Measurements from ENCODE around the gene SLC7A9. TPM values are rescaled to one million over a fixed set of nuclear protein-coding genes. Genes with fewer than 3 reads are reported as not detected.

The SLC7A9 gene
- total and polyA plus RNA-seq, 2 donors (not counting 1 experiment from before 2014, with no cell fraction given) = 0.17 TPM; not detected in 1

GRCh38 chr19:32859591-32859990 lies 10.0 kb downstream of the SLC7A9 start:
- Histone ChIP-seq H4K20me1 (ENCODE audit: control insufficient read depth, extremely low read depth, insufficient read depth, low read length) (no peaks in the 10 kb centered on the region), H3K27me3 (ENCODE audit: control insufficient read depth, insufficient read depth, low read length) (no peaks in the 10 kb centered on the region), H3K27ac (ENCODE audit: insufficient read depth, low read length) (no peak overlapping the region), H3K4me2 (ENCODE audit: extremely low read depth, insufficient read depth, low read length) (no peak overlapping the region), H2AFZ (ENCODE audit: low read length) (no peak overlapping the region), H3K4me3 (replicated peaks in 1 of 4; ENCODE audit: control extremely low read depth in 1 of 4, insufficient read depth in 1 of 4, low read depth in 3 of 4, low read length in 4 of 4) (no peak overlapping the region), H3K9me3 (ENCODE audit: control insufficient read depth, insufficient read depth, low read depth, low read length) (no peaks in the 10 kb centered on the region), H3K36me3 (ENCODE audit: control insufficient read depth, insufficient read depth, low read length) (no peaks in the 10 kb centered on the region), H3K79me2 (ENCODE audit: control insufficient read depth, insufficient read depth, low read length) (no peaks in the 10 kb centered on the region), H3K4me1 (ENCODE audit: control insufficient read depth, extremely low read depth, insufficient read depth, low read length) (no peaks in the 10 kb centered on the region), H3K9ac (ENCODE audit: insufficient read depth, low read length) (no peak overlapping the region)
- TF ChIP-seq CTCF (conservative IDR thresholded peaks at IDR 0.05 in 1 of 2, IDR thresholded peaks at IDR 0.05 in 1 of 2; ENCODE audit: low read depth in 1 of 2, low read length in 2 of 2) (no peak), EZH2 (IDR thresholded peaks at IDR 0.05; ENCODE audit: low read length, missing control alignments) (no peak)
- no peak for DNase-seq (ENCODE audit: low read depth in 2 of 2)

GRCh38 chr19:32858559-32858958 lies 11.0 kb downstream of the SLC7A9 start:
- no peaks in the 10 kb centered on the region for H3K9me3 ChIP-seq (ENCODE audit: control insufficient read depth, insufficient read depth, low read depth, low read length)
- no peak overlapping the region for H3K4me3 ChIP-seq (replicated peaks in 1 of 4; ENCODE audit: control extremely low read depth in 1 of 4, insufficient read depth in 1 of 4, low read depth in 3 of 4, low read length in 4 of 4)

GRCh38 chr19:32858155-32858554 lies 11.4 kb downstream of the SLC7A9 start:
- no peaks in the 10 kb centered on the region for H3K79me2 ChIP-seq (ENCODE audit: control insufficient read depth, insufficient read depth, low read length)
- no peak for DNase-seq (ENCODE audit: low read depth in 2 of 2)

More at GRCh38 chr19:32858559-32858958, 11.0 kb downstream of the SLC7A9 start:
- no peaks in the 10 kb centered on the region for H3K27me3 ChIP-seq (ENCODE audit: control insufficient read depth, insufficient read depth, low read length)
- H3K79me2 ChIP-seq (ENCODE audit: control insufficient read depth, insufficient read depth, low read length) = no peaks in the 10 kb centered on the region
- H2AFZ ChIP-seq (ENCODE audit: low read length) = no peak overlapping the region
- H4K20me1 ChIP-seq (ENCODE audit: control insufficient read depth, extremely low read depth, insufficient read depth, low read length) = no peaks in the 10 kb centered on the region
- TF ChIP-seq CTCF (conservative IDR thresholded peaks at IDR 0.05 in 1 of 2, IDR thresholded peaks at IDR 0.05 in 1 of 2; ENCODE audit: low read depth in 1 of 2, low read length in 2 of 2) = no peak
- H3K9ac ChIP-seq (ENCODE audit: insufficient read depth, low read length) = no peak overlapping the region
- no peak overlapping the region for H3K4me2 ChIP-seq (ENCODE audit: extremely low read depth, insufficient read depth, low read length)
- H3K27ac ChIP-seq (ENCODE audit: insufficient read depth, low read length) = no peak overlapping the region
- H3K4me1 ChIP-seq (ENCODE audit: control insufficient read depth, extremely low read depth, insufficient read depth, low read length) = no peaks in the 10 kb centered on the region
- no peaks in the 10 kb centered on the region for H3K36me3 ChIP-seq (ENCODE audit: control insufficient read depth, insufficient read depth, low read length)
- no peak for DNase-seq (ENCODE audit: low read depth in 2 of 2)

More at GRCh38 chr19:32858155-32858554, 11.4 kb downstream of the SLC7A9 start:
- Histone ChIP-seq H3K9ac (ENCODE audit: insufficient read depth, low read length) (no peak overlapping the region), H2AFZ (ENCODE audit: low read length) (no peak overlapping the region), H3K9me3 (ENCODE audit: control insufficient read depth, insufficient read depth, low read depth, low read length) (no peaks in the 10 kb centered on the region), H3K27ac (ENCODE audit: insufficient read depth, low read length) (no peak overlapping the region), H3K4me3 (replicated peaks in 1 of 4; ENCODE audit: control extremely low read depth in 1 of 4, insufficient read depth in 1 of 4, low read depth in 3 of 4, low read length in 4 of 4) (no peak overlapping the region), H3K4me2 (ENCODE audit: extremely low read depth, insufficient read depth, low read length) (no peak overlapping the region), H4K20me1 (ENCODE audit: control insufficient read depth, extremely low read depth, insufficient read depth, low read length) (no peaks in the 10 kb centered on the region), H3K36me3 (ENCODE audit: control insufficient read depth, insufficient read depth, low read length) (no peaks in the 10 kb centered on the region), H3K27me3 (ENCODE audit: control insufficient read depth, insufficient read depth, low read length) (no peaks in the 10 kb centered on the region), H3K4me1 (ENCODE audit: control insufficient read depth, extremely low read depth, insufficient read depth, low read length) (no peaks in the 10 kb centered on the region)
- TF ChIP-seq CTCF (conservative IDR thresholded peaks at IDR 0.05 in 1 of 2, IDR thresholded peaks at IDR 0.05 in 1 of 2; ENCODE audit: low read depth in 1 of 2, low read length in 2 of 2) (no peak), EZH2 (IDR thresholded peaks at IDR 0.05; ENCODE audit: low read length, missing control alignments) (no peak)
